Heart left ventricle (tissue), 13 donors: ENCODE data around the gene RGS10.

Experiments used
- CTCF ChIP-seq, 12 donors: fragments of 200-600 bp; sonication (generic) in 4 of 12; IDR thresholded peaks; one replicate each; pipeline versions ENCODE4 v1.5.0 to v1.8.0; 2018 to 2022; ENCODE audit warnings: antibody characterized with exemption in 12 of 12, mild to moderate bottlenecking in 5 of 12
- POLR2A ChIP-seq, 2 donors: fragments of 450-650 bp; IDR thresholded peaks; one replicate each; pipeline ENCODE4 v1.6.1; 2017; ENCODE audit warnings: antibody characterized with exemption in 2 of 2, mild to moderate bottlenecking in 2 of 2, moderate library complexity in 2 of 2
- donor health status: ischemic (EF 13 %, LVEDD 7.1; RV severe dilation, severe dysfunction).
- donor health status: DM: no; HTN: yes; CAD: no.
- donor health status: DM: no; HTN: no; CAD: no.
- donor health status: ischemic (EF 25% LVEDD 6.9; RV normal size, moderate dysfunction).
- donor health status: ischemic (EF 25% LVEDD 5.7; RV mildly dilated, moderate dysfunction).
- donor health status: ischemic (EF 35%, LVEDD 5.7; RV mildly dilated, moderate dysfunction).
- donor health status: nonischemic (EF 11% LVEDD 7.7; RV severe dilation, severe dysfunction).
- donor health status: DM: yes; HTN: yes; CAD: no.
- donor health status: PGD.
- donor health status: ischemic (EF 29% LVEDD 5.4; RV normal size, mild dysfunction).
- donor health status: nonischemic (EF 23%, LVEDD 6.1; RV moderate dilation, normal function).

GRCh38 chr10:119515511-119516045 lies 26.9 kb downstream of the RGS10 start:
- no peak for TF ChIP-seq POLR2A (IDR thresholded peaks at IDR 0.05)
- TF ChIP-seq CTCF (IDR thresholded peaks at IDR 0.05): no peak
